GM19328 (cell line): ENCODE data around the gene CST1.
"Not testable (repeated sequence)": the region's sequence is repeated elsewhere in the genome, so short reads cannot be mapped to it uniquely, and the experiment has no call there.

Experiments
- ATAC-seq: cut with Tn5 transposase; IDR thresholded peaks from one replicate; pipeline ENCODE4 v1.9.1; 2021; ENCODE audit warnings: mild to moderate bottlenecking, moderate library complexity; ENCODE audit not compliant: unreplicated experiment

Gene CST1

DNA sequence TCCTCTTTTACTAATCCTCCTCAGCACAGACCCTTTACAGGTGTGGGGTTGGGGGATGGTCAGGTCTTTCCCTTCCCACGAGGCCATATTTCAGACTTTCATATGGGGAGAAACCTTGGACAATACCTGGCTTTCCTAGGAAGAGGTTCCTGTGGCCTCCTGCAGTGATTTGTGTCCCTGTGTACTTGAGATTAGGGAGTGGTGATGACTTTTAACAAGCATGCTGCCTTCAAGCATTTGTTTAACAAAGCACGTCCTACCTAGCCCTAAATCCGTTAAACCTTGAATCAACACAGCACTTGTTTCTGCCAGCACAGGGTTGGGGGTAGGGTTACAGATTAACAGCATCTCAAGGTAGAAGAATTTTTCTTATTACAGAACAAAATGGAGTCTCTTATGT, 6.1 kb upstream of the CST1 start:
- not testable (repeated sequence) for ATAC-seq

DNA sequence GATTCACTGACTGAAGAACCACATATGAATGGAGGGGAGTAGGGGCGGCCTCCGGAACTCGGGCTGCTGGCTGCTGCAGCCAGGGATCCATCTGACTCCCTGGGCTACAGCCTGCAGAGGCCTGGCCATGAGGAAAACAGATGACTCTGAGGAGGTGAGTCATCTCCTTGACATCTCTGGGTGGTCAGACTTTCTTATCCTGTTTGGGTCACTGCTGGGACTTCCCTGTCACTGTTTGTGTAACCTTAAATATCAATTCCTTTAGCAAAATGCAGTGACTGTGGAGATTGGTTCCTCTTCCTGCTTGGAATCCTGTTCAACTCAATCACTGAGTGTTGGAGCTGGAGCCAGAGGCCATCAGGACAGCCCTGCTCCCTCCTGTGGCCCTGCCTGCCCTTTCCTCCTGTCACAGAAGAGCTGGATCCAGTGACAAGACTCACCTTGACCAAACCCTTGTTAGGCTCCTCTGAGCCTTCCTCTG, 4.4 kb upstream of the CST1 start:
- not testable (repeated sequence) for ATAC-seq

GRCh38 chr20:23754731-23755130, 4.0 kb upstream of the CST1 start:
- ATAC-seq = no peak

DNA sequence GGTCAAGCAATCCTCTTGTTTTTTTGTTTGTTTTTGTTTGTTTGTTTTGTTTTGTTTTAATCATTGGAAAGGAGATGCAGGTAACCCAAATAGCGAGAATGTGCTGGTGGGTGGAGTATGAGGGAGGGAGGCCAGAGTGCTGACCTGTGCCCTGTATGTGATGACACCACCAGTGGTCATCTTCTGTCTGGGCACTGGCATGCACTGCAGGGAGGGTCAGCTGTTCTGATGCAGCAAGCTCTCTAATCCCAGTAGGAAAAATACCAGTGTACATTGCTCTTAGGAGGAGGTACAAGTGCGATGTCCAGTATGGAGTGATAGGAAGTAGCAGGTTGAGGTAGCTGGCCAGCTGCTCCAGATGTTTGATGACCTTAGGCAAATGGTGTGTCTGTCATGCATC, 2.9 kb upstream of the CST1 start:
- no peak for ATAC-seq

DNA sequence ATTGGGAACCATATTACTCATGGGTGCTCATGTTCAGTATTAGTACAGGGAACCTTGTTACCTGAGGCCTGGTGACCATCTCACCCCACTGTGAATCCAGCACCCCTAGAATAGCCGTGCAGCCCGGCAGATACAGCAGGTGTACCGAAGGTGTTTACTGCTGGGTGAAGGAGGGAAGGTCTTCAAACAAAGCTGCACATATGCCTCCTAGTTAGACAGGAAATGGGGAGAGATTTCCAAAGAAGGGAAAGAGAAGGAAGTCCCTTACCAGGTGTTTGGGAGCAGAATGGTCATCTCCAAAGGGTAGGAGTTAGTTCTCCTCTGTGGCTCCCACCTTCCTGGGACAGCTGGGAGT, 2.4 kb upstream of the CST1 start:
- no peak for ATAC-seq

GRCh38 chr20:23752481-23753193, 1.9 kb upstream of the CST1 start:
- ATAC-seq = no peak

DNA sequence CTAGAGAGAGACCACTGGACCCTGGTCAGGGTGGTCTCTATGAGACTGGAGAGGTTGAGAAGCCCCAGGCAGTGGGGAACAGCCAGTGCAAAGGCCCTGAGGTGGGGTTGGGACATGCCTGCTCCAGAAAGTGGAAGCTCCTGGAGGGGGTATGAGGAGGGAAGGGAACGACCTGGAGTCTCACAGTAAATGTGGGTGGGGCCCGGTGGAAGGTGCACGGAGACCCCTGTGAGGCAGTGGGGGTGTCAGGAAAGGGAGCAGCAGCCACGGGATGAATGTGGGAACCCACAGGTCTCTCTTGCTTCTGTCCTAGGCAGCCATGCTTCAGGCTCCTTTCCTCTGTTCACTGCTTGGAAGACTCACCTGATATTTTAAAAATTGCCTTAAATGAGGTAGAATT, 1.3 kb upstream of the CST1 start:
- ATAC-seq = no peak

GRCh38 chr20:23749746-23750145, 989 bp downstream of the CST1 start:
- no peak for ATAC-seq

- not testable (repeated sequence) for ATAC-seq
These were observed 1.8 kb downstream of the CST1 start for GRCh38 chr20:23748975-23749374.

DNA sequence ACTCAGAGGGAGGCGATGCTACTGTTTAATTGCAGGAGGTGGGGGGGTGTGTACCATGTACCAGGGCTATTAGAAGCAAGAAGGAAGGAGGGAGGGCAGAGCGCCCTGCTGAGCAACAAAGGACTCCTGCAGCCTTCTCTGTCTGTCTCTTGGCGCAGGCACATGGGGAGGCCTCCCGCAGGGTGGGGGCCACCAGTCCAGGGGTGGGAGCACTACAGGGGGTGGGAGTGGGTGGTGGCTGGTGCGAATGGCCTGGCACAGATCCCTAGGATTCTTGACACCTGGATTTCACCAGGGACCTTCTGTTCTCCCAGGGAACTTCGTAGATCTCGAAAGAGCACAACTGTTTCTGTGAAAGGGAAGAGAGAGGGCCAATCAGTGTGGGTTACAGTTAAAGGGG, 3.2 kb downstream of the CST1 start:
- ATAC-seq = not testable (repeated sequence)

GRCh38 chr20:23747092-23747491, 3.6 kb downstream of the CST1 start:
- ATAC-seq = not testable (repeated sequence)

DNA sequence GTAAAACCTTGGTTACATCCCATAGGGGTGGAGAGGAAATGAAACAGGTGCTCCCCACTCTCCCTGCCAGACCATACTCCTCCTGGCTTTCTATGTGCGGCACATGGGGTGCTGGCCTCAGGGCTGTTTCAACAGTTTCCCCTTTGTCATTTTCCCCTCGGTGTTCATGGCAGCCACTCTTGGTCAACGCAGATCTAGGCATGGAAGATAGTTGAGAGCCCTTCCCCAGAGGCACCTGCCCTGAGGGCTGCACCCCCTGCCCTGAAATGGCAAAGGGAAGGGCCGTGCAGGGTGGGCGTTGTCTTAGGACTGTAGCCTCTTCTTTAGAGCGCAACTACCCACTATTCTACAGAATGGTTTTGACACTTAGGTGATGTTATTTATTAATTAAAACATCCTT, 4.4 kb downstream of the CST1 start:
- ATAC-seq = no peak

DNA sequence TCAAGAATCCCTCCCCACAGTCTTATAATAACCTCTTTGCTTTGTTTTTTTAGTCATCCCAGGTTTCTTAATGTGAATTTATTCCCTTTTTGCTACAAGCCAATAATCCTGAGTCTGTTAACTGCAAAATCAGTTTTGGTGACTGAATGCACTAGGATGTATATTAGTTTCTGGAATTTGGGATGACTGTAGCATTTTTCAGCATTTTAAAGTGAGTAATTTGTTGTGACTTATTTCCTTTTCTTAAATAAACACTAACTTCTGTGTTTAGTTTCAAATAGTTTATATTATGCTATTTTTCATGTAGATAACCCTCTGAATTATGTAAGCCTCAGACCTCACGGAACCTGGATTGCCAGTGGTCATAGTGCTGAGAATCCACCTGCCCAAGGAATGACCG, 5.5 kb downstream of the CST1 start:
- ATAC-seq = no peak

DNA sequence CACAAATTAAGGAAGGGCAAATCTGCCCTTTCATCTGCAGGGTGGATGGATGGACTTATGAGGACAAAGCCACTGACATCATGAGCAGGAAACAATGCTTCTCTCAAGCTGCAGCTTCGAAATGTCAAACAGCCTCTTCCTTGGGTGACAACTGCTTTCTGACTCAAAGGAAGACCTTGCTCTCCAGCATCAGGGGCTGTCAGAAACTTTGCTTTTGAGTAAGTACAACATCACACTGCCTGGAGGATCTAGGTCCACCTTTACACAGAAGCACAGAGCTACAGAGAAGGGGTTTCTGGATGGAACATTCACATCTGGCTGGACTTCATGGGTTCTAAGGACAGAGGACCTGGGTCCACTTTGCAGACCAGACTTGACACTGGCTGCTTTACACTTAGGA, 5.9 kb downstream of the CST1 start:
- ATAC-seq = no peak

DNA sequence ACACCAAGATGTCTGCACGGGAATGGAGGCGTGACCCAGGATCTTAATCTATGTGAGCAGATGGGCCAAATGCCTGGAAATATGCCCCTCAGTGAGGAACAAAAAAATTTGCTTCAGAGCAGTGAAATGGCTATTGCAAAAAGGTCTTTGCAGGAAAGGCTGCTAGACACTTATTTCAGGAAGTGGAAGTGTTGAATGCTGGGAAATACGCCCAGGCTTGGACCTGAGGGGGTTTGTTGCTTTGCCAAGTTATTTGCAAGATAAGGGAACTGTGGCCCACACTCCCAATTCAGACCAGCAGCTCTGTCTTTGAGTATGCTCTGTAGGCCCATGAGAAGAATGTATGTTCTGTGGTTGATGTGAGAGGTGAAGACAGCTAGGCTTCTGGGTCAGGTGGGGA, 15.3 kb downstream of the CST1 start:
- not testable (repeated sequence) for ATAC-seq

DNA sequence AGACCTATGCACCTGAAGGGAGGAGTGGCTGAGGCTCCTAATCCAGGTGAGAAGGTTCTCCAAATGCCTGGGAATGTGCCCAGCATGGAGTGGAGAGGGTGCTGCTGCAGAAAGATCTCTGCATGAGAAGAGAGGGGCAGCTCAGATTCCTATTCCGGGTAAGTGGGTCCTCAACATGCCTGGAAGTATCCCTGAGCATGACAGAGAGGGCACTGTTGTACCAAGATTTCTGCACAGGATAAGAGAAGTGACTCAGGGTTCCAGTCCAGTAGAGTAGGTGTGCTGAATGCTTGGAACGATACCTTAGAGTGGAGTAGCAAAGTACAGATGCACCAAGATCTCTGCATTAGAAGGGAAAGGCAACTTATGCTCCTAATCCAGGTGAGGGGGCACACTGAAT, 15.8 kb downstream of the CST1 start:
- ATAC-seq = not testable (repeated sequence)

GRCh38 chr20:23734440-23734839, 16.3 kb downstream of the CST1 start:
- ATAC-seq = not testable (repeated sequence)

GRCh38 chr20:23727016-23727415, 23.7 kb downstream of the CST1 start:
- no peak for ATAC-seq

DNA sequence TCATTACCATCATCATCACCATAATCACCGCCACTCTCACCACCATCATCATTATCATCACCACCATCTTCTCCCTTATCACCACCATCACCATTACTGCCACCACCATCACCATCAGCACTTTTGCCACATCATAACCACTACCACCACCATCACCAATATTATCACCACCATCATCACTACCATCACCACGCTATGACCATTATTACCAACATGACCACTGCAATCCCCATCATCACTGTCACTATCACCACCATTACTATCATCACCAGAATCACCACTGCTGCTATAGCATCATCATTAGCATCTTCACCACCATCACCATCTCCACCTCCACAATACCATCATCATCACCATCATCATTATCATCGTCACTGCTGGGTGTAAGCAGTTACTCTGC, 25.6 kb downstream of the CST1 start:
- ATAC-seq = no peak

- peak; percentile 69 for ATAC-seq
These were observed 27.0 kb downstream of the CST1 start for GRCh38 chr20:23723659-23724307.

- not testable (repeated sequence) for ATAC-seq
These were observed 27.9 kb downstream of the CST1 start for GRCh38 chr20:23722851-23723250.

GRCh38 chr20:23721962-23722361, 28.8 kb downstream of the CST1 start:
- ATAC-seq = no peak

DNA sequence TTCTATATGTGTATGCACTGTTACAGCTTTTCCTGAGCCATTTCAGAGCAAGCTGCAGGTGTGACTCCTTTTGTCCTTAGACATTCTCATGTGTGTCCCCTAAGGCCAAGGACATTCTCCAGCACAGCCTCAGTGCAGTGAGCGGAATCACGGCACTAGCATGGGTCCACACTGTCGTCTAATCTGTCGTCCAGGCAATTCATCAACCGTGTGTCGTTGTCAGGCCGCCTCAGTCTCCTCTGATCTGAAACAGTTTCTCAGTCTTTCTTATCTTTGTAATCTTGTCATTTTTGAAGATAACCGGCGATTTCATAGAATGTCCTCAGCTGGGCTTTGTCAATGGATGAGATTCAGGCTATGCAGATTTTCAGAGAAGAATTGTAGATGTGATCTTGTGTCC, 31.4 kb downstream of the CST1 start:
- ATAC-seq = not testable (repeated sequence)
